ENCODE results near the gene KCTD14.
"Not testable (repeated sequence)": the region's sequence is repeated elsewhere in the genome, so short reads cannot be mapped to it uniquely, and the experiment has no call there.

The KCTD14 gene

DNA sequence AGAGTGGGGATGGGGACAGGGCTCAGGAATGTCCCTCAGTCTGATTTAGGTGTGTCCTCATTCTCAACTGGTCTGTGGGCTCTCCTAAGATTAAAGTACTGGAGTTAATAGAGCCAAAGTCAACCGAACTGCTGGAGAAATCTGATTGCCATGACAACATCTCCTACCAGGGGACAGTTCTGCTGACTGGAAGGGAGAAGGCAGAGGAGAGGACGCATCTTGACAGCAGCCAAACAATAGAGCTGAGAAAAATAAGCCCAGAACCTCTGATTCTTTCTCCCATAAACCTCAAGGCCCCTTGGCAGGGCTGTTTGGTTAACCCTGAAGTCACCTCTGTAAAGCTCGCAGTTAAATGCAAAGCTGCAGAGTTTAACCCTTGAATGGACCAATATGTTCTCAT lies 2.8 kb downstream of the KCTD14 start:
- no peak for DNase-seq

DNA sequence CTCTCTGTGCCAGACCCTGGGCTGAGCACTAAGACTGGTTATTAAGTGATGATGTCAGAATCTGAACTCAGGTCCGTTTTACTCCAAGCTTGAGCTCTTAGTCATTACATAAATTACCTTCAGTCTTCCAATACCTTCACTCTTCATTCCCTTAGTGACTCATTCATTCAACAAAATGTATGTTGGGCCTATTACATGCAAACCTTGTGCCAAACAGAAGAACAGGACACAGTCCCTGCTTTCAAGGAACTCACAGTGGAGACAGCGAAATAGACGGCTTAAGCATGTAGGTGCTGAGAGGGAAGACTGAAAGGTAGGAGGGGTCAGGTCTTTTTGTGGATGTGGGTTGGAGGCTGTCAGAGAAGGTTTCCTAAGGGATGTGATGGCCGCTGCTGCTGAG lies 3.3 kb downstream of the KCTD14 start:
- no peak for DNase-seq

DNA sequence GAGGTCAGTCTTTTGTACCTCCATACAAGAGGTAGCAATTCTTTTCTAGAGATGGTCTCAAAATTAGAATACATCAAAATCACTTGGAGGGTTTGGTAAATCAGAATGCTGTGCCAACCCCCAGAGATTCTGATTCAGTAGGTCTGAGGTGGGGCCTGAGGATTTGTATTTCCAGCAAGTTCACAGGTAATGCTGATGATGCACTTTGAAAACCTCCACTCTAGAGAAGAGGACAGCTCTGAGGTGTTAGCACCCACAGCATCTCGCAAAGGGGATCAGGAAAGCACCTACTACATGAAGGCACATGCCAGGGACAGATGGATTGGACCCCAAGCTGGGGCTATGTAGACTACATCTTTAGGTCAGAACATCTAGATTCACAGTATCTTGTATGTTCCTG lies 7.2 kb downstream of the KCTD14 start:
- no peak for DNase-seq

DNA sequence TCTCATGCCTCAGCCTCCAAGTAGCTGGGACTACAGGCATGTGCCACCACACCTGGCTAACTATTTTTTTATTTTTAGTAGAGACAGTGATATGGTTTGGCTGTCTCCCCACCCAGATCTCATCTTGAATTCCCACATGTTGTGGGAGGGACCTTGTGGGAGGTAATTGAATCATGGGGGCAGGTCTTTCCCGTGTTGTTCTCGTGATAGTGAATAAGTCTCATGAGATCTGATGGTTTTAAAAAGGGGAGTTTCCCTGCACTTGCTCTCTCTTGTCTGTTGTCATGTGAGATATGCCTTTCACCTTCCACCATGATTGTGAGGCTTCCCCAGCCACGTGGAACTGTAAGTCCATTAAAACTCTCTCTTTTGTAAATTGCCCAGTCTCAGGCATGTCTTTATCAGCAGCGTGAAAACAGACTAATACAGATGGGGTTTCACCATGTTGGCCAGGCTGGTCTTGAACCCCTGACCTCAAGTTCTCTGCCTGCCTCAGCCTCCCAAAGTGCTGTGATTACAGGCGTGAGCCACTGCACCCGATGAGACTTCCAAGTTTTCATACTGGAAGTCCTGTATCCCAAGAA lies 8.0 kb downstream of the KCTD14 start:
- not testable (repeated sequence) for DNase-seq

DNA sequence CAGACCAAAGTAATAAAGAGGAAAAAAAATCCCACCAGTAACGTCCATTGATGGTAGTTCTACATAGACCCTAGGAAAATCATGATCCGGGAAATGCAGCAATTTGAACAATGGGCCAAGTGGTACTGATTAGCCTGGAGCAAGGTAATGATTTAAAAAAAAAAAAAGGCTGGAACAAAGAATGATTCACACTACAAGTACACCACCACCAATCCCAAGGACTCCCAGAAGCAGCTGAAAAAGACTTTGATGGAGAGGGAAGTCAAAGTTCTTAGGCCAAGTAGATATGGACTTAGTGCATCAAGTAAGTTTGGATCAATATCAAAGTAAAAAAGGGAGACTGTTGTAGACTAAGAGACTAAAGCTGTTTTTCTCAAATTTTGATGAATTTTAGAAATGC lies 11.8 kb downstream of the KCTD14 start:
- DNase-seq: no peak

DNA sequence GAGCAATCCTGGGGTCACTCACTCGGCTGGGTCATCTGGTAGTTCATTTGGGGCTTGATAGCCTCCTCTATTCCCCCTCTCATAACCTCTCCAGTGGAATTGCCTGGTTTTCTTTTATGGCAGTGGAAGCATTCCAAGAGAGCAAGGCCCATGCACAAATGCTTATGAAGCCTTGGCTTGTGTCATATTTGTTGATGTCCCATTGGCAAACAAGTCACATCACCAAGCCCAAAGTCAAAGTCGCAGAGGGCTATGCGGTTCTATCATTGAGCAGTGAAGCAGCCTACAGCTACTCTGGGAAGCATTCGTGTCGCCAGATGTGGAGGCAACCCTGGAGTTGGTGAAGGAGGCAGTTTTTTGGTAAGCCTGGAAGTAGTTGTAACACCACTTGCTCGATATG lies 12.3 kb downstream of the KCTD14 start:
- no peak for DNase-seq

DNA sequence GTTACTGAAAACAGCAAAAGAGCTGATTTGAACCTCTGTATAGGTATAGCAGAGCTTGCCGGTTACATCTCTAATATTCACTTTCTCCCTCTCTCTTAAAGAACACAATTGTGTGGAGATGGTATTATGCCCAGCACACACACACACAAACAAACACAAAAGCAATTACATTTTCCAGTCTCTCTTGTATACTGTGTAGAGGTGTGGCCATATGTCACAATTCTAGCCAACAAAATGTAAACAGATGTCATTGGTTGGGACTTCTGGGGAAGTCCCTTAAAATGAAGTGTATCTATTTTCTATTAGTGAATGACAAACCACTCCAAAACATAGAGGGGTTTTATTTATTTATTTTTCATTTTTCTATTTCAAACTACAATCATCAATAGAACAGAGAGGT lies 12.8 kb downstream of the KCTD14 start:
- no peak for DNase-seq

DNA sequence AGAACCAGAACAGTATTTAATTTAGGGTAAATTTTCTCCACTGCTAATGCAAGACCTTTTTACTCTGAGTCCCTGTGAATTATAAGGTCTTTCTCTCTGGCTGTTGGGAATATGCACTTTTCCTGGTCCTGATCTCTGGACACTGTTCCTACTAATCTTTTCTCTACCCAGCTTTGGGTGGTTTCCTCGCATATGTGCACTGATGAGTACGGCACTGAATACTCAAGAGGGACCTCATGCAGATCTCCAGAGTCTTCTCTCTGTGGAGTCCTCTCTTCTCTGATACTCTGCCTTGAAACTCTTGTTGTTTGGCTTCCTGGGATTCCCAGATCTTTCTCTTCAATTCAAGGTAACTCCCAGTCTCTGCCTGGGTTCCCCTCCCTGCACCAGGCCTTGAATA lies 14.0 kb downstream of the KCTD14 start:
- DNase-seq: no peak

DNA sequence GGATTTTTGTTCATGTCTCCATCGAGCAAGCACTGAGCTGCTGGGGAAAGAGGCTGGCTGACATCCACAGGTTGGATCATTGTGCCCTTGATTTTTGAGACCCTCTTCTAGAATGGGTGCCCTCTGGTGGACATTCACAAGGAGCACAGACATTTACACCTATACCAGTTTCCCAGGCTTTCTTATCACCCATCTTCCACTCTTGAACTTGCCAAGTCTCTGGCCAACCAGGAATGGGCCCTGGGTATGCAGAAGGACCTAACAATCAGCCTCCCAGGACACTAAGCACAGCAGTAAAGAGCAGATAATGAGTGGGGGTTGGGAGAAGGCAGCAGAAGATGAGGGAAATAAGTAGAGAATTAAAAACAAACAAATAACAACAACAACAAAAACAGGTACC lies 22.9 kb downstream of the KCTD14 start:
- peak; percentile 49 for DNase-seq

DNA sequence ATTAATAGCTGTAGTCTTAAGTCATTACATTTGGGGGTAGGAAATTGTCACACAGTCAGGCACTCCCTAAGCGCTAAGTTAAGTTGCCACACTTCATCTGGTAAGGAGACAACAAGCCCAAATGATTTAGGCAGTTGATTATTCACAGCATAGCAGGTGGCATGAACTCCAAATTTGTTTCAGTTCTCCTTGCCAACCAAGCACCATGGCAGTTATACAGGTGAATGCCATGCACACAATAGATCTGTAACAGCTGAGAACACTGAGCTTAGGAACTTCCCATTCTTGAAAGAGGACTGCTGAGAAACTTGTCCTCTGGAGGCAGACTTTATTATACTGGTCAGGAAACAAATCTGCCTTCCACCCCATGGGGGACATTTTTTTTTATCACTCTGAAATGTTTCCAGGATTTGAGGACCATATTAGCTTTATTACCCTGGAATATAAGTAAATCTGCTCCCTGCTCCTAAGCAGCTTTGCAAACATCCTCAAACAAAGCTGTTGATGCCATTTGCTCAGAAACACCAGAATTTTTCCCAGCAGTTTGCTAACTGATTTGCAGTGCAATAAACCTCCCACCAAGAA lies 23.5 kb downstream of the KCTD14 start:
- DNase-seq: no peak

DNA sequence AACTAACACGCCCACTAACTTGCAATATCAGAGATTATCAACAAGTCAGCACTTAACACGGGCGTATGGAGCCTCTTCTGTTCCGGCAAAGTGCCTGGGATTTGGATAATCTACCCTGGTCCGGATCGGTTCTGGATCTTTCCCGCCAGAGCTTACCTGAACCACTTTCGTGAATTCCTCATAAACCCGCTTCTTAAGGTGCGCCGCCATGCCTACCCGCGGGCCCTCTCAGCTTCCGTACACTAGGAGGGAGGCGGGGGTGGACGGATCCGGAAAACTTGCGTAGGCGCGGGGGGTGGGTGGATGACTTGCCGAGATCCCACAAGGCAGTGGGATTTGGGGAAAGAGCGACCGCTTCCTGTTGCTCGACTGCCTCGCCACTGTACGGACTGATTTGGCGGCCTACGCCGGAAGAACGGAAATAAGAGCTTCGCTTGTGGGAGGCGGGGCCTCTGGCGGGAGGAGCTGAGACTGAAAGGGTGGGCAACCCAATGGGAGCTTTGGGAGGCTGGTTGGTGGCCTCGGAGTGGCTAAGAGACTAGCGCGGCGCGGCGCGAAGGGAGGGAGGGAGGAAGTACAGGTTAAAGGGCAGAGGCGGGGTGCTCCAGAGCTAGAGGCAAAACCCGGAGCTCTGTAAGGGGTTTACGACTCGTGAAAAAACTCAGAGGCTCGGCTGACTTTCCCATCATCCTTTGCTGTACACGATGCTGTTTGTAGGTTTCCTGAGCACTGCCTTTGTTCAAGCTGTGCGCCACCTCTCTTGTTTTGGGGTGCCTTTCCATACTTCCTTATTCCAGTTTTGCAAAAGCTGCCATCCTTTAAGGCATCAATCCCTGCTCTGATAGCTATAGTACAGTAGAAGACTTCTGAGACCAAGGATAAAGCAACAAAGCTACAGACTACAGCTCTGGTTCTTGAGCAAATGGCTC lies 28.4 kb downstream of the KCTD14 start, which contains the start of gene INTS4:
TSS of gene INTS4 (minus strand) at position 235 of the 929 bp plus-strand sequence. CDS start at position 210, 25 bp downstream.
- DNase-seq: peak; percentile 98

DNA sequence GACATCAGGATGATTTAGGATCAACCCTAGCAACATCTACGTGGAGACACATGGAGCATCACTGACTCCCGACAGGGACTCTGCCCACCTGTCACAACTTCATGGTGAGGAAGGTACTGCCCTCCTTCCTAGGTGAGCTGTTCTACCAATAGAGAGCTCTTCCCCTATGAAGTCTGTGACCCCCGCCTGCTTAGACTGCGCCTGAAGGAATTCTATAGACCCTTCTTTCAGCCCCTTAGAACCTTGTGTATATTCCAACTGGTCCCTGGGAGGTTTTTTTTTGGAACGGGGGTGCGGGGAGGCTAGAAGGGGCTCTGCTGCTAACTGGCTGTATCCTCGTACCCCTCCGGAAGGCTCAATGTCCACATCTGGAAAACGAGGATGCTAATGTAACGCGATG lies 29.2 kb downstream of the KCTD14 start:
- DNase-seq: peak; percentile 6

DNA sequence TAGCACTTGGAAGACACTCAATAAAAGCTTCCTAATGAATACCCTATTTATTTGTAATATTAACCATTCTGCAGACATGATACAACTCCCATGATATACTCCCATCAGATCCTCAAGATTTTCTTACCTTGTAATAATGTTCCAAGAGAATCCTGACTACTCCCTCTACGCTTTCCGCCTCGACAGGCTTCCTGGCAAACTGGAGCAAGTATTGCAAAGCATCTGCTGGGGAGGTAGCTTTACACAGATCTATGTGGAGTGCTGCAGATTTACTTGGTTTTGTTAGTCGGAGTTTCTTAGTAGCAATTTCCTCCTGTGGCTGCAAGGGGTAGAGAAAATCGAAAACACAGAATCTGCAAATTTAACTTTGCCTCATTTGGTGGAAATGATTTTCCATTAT lies 32.1 kb downstream of the KCTD14 start:
- DNase-seq: no peak

DNA sequence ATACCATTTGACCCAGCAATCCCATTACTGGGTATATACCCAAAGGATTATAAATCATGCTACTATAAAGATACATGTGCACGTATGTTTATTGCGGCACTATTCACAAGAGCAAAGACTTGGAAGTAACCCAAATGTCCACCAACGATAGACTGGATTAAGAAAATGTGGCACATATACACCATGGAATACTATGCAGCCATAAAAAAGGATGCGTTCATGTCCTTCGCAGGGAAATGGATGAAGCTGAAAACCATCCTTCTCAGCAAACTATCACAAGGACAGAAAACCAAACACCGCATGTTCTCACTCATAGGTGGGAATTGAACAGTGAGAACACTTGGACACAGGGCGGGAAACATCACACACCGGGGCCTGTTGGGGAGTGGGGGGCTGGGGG lies 36.6 kb downstream of the KCTD14 start:
- not testable (repeated sequence) for DNase-seq

DNA sequence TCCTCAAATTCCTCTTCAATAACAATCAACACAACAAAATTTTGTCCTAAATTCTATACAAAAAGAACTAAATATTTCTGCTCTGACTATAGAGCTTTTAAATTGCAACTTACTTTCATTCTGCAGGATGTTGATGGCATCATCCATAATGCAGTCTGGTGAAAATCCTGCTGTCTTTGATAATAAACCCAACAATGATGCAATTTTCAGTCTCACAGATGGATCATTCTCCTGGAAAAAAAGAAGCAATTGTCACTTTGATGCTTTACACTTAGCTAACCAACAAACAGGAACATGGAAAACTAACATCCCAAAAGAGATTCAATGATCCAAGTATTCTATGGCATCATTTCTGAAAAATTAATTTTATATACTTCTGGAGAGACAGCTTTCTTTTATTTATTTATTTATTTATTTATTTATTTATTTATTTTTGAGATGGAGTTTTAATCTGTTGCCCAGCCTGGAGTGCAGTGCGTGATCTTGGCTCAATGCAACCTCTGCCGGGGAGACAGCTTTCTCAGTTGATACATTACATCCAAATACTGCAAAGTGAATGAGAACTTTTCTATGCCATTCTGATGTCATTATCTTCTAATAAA lies 41.6 kb downstream of the KCTD14 start:
- DNase-seq: no peak

DNA sequence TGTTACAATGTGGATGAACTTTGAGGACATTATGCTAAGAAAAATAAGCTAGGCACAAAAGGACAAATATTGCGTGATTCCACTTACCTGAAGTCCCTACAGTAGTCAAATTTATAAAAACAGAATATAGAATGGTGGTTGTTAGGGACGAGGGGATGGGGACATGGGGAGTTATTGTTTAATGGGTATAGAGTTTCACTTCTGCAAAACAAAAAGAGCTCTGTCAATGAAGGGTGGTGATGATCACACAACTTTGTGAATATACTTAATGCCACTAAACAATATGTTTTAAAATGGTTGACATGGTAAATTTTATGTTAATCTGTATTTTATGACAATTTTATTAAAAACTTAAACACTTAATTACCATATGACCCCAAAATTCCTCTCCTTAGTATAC lies 54.7 kb downstream of the KCTD14 start:
- DNase-seq: no peak

DNA sequence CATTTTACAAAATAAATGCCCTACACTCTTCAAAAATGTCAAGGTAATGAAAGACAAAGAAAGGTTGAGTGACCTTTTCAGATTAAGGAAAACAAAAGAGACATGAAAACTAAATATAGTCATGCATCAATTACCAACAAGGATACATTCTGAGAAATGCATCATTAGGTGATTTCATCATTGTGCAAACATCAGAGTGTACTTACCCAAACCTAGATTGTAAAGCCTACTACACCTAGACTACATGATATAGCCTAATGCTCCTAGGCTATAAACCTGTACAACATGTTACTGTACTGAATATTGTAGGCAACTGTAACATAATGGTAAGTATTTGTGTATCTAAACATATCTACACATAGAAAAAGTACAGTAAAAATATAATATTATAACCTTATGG lies 55.3 kb downstream of the KCTD14 start:
- no peak for DNase-seq

DNA sequence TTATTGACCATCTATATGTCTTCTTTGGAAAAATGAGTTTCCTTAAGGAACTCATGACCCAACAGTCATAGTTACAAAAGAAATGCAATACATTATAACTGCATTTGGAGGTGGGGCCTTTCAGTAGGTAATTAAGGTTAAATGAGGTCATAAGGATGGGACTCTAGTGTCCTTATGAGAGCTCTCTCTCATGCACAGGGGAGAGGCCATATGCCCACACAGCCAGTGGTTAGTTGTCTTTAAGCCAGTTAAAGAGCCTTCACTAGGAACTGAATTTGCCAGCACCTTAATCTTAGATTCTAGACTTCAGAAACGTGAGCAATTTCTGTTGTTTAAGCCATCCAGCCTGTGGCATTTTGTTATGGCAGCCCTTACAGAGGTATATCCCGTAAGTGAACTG lies 56.0 kb downstream of the KCTD14 start:
- no peak for DNase-seq

DNA sequence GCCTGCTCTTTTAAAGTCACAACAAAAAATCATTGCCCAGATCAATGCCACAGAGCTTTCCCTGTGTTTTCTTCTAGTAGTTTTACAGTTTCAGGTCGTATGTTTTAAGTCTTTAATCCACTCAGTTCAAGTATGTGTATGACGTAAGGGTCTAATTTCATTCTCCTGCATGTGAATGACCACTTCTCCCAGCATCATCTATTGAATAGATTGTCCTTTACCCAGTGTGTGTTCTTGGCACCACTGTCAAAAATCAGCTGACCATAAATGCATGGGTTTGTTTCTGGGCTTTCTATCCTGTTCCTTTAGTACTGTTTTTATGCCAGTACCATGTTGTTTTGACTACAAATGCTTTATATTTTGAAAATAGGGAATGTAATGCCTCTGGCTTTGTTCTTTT lies 56.7 kb downstream of the KCTD14 start:
- DNase-seq: no peak

Measured in stimulated activated CD4-positive, alpha-beta T cell treated with anti-CD3 and anti-CD28 coated beads, Interleukin-4, amount 100 ng/mL, for 24 hours (primary cell).